NOMO-1 (cell line): ENCODE data around the gene SRF.

Source experiments
- DNase-seq, 2 experiments: peaks; one replicate each; lab custom pipeline; 2025; ENCODE audit not compliant: unreplicated experiment in 2 of 2; lab: John Stamatoyannopoulos, UW

The SRF gene

DNA sequence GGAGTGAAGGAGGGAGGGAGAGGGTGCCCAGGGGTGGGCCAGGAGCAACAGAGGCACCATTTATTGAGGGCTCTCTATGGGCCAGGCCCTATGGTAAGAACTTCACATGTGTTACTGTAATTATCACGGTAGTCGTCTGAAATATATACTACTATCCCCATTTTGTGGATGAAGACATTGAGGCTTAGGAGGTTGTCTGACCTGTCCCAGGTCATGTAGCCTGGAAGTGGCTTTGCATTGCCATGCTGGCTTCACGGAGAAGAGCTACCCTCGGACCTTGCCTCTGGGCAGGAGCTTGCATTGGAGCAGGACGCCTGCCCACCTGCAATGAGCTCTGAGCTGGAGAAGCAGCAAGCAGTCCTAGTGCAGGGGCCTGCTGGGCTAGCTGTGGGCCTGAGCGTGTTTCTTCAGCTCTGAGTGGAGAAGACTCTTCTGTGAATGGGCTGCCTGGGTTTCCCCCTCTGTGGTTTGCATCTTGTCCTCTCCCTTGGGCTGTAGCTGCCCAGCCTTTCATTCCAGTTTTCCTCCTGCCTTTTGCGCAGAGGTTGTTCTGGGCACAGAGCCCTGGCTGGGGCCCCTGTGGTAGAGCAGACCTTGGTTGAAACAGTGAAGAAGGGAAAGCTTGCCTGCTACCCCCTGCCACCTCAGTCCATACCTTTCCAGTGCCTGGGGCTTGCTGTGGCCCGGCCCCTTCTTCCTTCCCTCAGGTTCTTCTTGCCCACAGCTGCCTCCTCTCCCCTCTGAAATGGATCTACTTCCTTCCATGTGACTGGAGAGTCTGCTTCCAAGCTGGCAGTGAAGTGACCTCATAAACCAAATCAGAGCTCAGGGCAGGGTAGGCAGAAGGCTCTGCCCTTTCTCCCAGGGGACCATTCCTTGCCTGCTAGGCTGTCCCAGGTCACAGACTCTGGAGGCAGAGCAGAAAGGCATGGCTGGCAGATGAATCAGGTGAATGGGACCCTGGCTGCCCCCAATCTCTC lies 24.1 kb upstream of the SRF start:
- DNase-seq = no peak

DNA sequence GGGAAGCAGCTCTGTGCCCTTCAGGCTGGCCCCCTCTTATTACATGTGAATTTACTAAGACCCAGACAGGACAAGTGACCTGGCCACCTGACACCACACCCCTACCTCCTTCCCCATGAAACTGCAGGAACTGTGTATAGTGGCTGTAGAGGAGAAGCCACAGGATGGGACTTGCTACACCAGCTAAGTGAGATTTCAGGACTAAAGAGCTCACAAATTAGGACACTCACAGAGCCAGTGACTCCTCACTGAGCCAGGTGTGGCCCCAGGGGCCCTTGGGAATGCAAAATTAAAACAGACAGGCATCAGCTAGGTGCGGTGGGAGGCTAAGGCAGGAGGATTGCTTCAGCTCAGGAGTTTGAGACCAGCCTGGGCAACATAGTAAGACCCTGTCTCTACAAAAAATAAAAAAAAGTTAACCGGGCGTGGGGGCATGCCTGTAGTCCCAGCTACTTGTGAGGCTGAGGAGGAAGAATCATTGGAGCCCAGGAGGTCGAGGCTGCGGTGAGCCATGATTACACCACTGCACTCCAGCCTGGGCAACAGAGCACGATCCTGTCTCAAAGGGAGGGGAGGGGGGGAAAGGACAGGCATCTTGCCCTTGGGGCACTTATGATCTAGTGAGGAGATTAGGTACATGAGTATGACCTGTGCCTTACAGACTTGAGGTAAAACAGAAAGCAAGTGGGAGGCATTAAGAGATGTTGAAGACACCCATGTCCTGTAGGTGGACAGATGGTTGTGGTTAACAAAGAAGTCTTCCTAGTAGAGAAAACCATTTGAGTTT lies 23.2 kb upstream of the SRF start:
- no peak for DNase-seq

DNA sequence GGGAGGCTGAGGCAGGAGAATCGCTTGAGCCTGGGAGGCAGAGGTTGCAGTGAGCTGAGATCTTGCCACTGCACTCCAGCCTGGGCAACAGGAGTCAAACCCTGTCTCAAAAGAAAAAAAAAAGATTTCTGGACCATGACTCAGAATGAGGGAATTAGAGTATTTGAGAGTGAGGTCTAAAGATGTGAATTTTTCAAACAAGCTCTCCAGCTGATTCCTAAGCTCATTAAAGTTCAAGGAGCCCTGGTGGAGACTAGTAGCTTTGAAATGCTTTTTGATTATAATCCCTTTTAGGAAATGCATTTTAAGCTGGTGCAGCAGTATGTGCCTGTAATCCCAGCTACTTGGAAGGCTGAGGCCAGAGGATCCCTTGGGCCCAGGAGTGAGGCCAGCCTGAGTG lies 21.8 kb upstream of the SRF start:
- no peak for DNase-seq

- no peak for DNase-seq
Measured at GRCh38 chr6:43150051-43150751, 20.9 kb upstream of the SRF start.

- DNase-seq = no peak
Measured at GRCh38 chr6:43159599-43159998, 11.5 kb upstream of the SRF start.

DNA sequence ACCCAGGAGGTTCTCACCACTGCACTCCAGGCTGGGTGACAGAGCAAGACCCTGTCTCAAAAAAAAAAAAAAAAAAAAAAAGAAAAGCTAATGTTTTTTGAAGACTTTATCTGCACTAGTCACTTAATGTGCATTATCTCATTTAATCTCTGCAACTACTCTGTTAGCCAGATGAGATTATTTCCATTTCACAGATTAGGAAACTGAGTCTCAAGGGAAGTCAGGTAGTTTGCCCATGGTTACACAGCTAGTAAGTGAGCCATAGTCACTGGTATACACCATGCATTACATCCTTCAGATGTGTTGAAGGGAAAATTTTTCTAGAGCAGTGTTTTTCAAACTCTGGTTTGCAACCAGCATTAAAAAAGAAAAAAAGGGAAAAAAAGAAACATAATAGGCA lies 7.2 kb upstream of the SRF start:
- no peak for DNase-seq

DNA sequence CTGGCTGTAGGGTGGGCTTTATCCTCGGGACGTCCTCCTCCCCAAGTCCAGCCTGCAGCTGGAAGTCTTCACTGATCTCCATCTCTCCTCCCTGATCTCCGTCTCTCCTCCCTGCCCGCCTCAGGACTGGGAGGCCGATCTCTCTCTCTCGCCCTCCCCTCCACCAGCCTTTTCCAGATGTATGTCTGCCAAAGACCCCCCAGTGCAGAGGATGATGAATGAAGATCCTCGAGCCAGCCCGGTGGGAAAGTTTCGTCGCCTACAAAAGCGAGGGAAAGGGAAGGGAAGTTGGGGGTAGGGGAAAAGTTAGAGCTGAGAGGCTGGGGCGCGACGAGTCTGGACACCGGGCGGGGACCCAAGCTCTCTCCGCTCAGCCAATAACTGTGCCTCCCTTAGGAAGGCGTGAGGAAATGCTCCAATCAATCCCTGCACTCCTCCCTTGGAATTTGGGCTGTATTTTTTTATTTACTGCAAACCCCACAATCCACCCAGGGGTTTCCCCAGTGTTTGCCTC lies 595 bp upstream of the SRF start:
- no peak for DNase-seq

GRCh38 chr6:43171707-43172103 lies 636 bp downstream of the SRF start:
- DNase-seq = no peak

GRCh38 chr6:43172104-43173007 lies 1.3 kb downstream of the SRF start:
- DNase-seq = peak in 1 of 2 experiments; percentile 21

DNA sequence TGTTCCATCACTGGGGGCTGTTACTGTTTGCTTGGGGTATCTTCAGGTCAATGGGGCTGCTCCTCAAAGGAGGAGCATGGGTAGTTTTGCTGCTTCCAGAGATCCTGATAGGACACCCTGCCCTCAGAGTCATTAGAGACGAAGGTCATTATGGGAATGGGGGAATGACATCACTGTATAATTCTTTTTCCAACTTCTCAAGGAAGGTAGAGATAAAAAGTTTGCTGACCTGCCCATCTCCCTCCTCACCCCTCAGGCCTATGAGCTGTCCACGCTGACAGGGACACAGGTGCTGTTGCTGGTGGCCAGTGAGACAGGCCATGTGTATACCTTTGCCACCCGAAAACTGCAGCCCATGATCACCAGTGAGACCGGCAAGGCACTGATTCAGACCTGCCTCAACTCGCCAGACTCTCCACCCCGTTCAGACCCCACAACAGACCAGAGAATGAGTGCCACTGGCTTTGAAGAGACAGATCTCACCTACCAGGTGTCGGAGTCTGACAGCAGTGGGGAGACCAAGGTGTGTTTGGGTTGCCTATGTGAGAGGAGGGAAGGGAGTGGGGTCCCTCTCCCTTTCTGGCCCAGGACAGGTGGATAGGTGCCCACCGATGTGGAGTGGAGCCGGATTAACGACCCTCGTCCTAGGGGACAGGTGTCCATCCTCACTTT lies 2.7 kb downstream of the SRF start:
- DNase-seq = no peak

DNA sequence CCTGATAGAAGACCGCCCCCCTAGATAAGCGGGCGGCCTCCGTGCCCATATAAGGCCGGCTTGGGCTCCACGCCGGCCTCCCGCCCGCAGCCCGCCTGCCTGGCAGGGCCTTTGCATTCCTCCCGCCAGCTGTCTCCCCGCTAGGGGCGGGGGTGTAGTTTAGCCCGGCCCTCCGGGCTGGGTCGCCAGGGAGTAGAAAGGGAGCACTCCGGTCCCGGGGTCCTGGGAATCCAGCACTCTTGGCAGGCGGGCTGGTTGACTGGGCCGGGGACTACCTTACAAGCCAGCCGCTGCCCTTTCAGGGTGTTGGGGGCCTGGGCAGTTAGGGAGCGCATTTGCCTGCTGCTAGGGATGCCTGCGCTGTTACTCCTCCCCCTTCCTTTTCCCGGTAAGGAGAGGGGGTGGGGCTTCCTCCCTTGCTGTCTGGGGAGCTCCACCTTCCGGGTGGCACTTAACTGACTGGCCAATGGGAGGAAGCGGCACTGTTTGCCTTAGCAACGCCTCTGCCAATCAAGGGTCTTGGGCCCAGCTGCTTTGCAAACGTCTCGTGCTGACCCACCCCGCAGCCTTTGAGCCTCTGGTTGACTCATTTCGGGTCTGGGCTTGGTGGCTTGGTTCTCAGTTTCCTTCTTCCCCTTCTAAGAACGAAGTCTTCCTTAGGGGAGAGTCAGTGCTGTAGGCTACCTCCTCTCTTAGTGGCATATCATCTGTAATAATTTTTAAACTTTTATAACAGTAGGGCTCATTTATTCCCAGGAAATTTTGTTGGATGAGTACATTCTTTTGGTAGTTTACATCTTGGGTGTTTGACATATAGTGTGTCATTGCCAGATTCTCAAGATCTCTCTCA lies 3.4 kb downstream of the SRF start:
- peak; percentile 98 to 99 for DNase-seq

- DNase-seq = no peak
Measured at GRCh38 chr6:43175676-43176422, 4.8 kb downstream of the SRF start.

DNA sequence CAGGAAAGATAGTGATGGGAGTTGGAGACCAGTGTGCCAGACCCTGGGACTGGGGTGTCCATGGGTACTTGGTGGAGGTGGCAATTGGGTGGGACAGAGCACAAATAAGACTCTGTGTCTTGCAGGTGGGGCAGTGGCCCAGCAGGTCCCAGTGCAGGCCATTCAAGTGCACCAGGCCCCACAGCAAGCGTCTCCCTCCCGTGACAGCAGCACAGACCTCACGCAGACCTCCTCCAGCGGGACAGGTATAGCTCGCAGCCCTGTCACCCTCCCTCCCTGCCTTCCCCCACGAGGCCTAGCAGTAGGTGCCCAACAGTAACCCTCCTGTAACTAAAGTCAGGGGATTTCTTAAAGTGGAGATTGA lies 5.3 kb downstream of the SRF start:
- DNase-seq = no peak

GRCh38 chr6:43178150-43178549 lies 7.1 kb downstream of the SRF start:
- no peak for DNase-seq

- DNase-seq = no peak
Measured at GRCh38 chr6:43178951-43179830, 8.1 kb downstream of the SRF start.

- DNase-seq = no peak
Measured at GRCh38 chr6:43180058-43180457, 9.0 kb downstream of the SRF start.

- no peak for DNase-seq
Measured at GRCh38 chr6:43180985-43181384, 9.9 kb downstream of the SRF start.
